ACC112 (cell line): ENCODE measurements around the gene RNF169.
A peak's percentile ranks its signal among the peaks of the same experiment; 100 is the strongest.

Experiments used
- H2AFZ ChIP-seq: fragments of 200-600 bp; sonication (generic); one replicate; pipeline ENCODE4 v1.6.0; 2017; ENCODE audit warnings: antibody characterized with exemption, low read length; ENCODE audit not compliant: unreplicated experiment
- H3K27ac ChIP-seq: fragments of 200-600 bp; sonication (generic); 2 replicates; pipeline ENCODE4 v1.5.1; 2014; ENCODE audit warnings: low read depth, mild to moderate bottlenecking, antibody characterized with exemption, low read length, moderate library complexity
- H3K27me3 ChIP-seq: fragments of 200-600 bp; sonication (generic); 2 replicates; pipeline ENCODE4 v1.6.1; 2014; ENCODE audit warnings: mild to moderate bottlenecking, antibody characterized with exemption, low read length, moderate library complexity, mixed read lengths; ENCODE audit not compliant: insufficient read depth
- H3K36me3 ChIP-seq: fragments of 200-600 bp; sonication (generic); 2 replicates; pipeline ENCODE4 v1.6.1; 2016; ENCODE audit warnings: mild to moderate bottlenecking, antibody characterized with exemption, low read length, moderate library complexity, mixed read lengths; ENCODE audit not compliant: insufficient read depth
- H3K4me1 ChIP-seq: fragments of 200-600 bp; sonication (generic); one replicate; pipeline ENCODE4 v1.6.1; 2016; ENCODE audit warnings: low read length, mixed read lengths; ENCODE audit not compliant: insufficient read depth, unreplicated experiment, control insufficient read depth
- H3K4me3 ChIP-seq: fragments of 200-600 bp; sonication (generic); 2 replicates; pipeline ENCODE4 v1.5.1; 2014; ENCODE audit warnings: mild to moderate bottlenecking, low read depth, low read length
- H3K79me2 ChIP-seq: fragments of 200-600 bp; sonication (generic); one replicate; pipeline ENCODE4 v1.6.0; 2016; ENCODE audit warnings: low read length; ENCODE audit not compliant: control insufficient read depth, unreplicated experiment, insufficient read depth

Gene RNF169

GRCh38 chr11:74842967-74843366 lies 94.3 kb downstream of the RNF169 start:
- peaks cover 11% of the 10 kb centered on the region; the same call in 1 of the 2 replicates for H3K36me3 ChIP-seq
- no peak overlapping the region for H2AFZ ChIP-seq
- H3K27ac ChIP-seq, result no peak overlapping the region
- H3K79me2 ChIP-seq, result no peaks in the 10 kb centered on the region
- H3K4me1 ChIP-seq, result peaks cover 10% of the 10 kb centered on the region
- no peak overlapping the region for H3K4me3 ChIP-seq
- H3K27me3 ChIP-seq, result no peaks in the 10 kb centered on the region

GRCh38 chr11:74844072-74844471 lies 95.4 kb downstream of the RNF169 start:
- H3K27me3 ChIP-seq, result no peaks in the 10 kb centered on the region
- H2AFZ ChIP-seq, result no peak overlapping the region
- no peaks in the 10 kb centered on the region for H3K79me2 ChIP-seq
- H3K4me1 ChIP-seq, result peaks cover 14% of the 10 kb centered on the region
- 0 out of 2 replicates have a peak, but pooled peaks cover 4% of the 10 kb centered on the region for H3K36me3 ChIP-seq
- H3K27ac ChIP-seq, result no peak overlapping the region
- no peak overlapping the region for H3K4me3 ChIP-seq

- peaks cover 22% of the 10 kb centered on the region for H3K4me1 ChIP-seq
- H3K27ac ChIP-seq, result no peak overlapping the region
- no peaks in the 10 kb centered on the region for H3K79me2 ChIP-seq
- H3K27me3 ChIP-seq, result no peaks in the 10 kb centered on the region
- 0 out of 2 replicates have a peak, but pooled peaks cover 4% of the 10 kb centered on the region for H3K36me3 ChIP-seq
- no peak overlapping the region for H2AFZ ChIP-seq
- no peak overlapping the region for H3K4me3 ChIP-seq
Measured at GRCh38 chr11:74844865-74845264, 96.2 kb downstream of the RNF169 start.

GRCh38 chr11:74845978-74846517 lies 97.4 kb downstream of the RNF169 start:
- H3K4me3 ChIP-seq, result no peak overlapping the region
- H3K27ac ChIP-seq, result no peak overlapping the region
- no peak overlapping the region for H2AFZ ChIP-seq
- H3K4me1 ChIP-seq, result peaks cover 29% of the 10 kb centered on the region
- peaks cover 7% of the 10 kb centered on the region; the same call in 1 of the 2 replicates for H3K36me3 ChIP-seq
- H3K79me2 ChIP-seq, result no peaks in the 10 kb centered on the region
- no peaks in the 10 kb centered on the region for H3K27me3 ChIP-seq

- H2AFZ ChIP-seq, result no peak overlapping the region
- H3K36me3 ChIP-seq, result peaks cover 14% of the 10 kb centered on the region; the same call in 1 of the 2 replicates
- H3K79me2 ChIP-seq, result no peaks in the 10 kb centered on the region
- H3K4me1 ChIP-seq, result peaks cover 30% of the 10 kb centered on the region
- H3K4me3 ChIP-seq, result no peak overlapping the region
- no peaks in the 10 kb centered on the region for H3K27me3 ChIP-seq
- no peak overlapping the region for H3K27ac ChIP-seq
Measured at GRCh38 chr11:74846770-74847169, 98.1 kb downstream of the RNF169 start.

DNA sequence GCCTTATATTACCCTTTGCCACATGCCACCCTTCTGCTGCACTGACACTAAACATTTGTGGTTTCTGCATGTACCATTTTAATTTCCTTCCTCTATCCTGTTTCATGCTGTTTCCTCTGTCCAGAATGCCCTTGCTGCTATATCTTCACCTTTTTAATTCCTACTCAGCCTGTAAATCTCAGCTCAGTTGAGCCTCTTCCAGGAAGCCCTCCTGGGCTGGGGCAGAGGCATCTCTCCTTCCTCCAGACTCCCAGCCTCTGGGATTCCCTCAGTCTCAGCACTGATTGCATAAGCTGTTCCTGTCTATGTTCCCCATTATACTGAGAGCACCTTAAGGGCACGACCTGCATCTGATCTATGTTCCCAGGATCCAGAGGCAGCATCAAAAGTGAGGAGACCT lies 98.7 kb downstream of the RNF169 start:
- Histone ChIP-seq H3K27me3 (no peaks in the 10 kb centered on the region), H2AFZ (no peak overlapping the region), H3K36me3 (peaks cover 16% of the 10 kb centered on the region; the same call in 1 of the 2 replicates), H3K27ac (no peak overlapping the region), H3K4me1 (peaks cover 30% of the 10 kb centered on the region), H3K4me3 (no peak overlapping the region), H3K79me2 (no peaks in the 10 kb centered on the region)

- Histone ChIP-seq H3K4me1 (peaks cover 30% of the 10 kb centered on the region), H3K79me2 (no peaks in the 10 kb centered on the region), H3K27me3 (no peaks in the 10 kb centered on the region), H3K4me3 (no peak overlapping the region), H3K36me3 (peaks cover 12% of the 10 kb centered on the region; the same call in 1 of the 2 replicates), H2AFZ (no peak overlapping the region), H3K27ac (no peak overlapping the region)
Measured at GRCh38 chr11:74847895-74848294, 99.2 kb downstream of the RNF169 start.

GRCh38 chr11:74849525-74850391 lies 101.1 kb downstream of the RNF169 start:
- Histone ChIP-seq H3K36me3 (peaks cover 12% of the 10 kb centered on the region; the same call in 1 of the 2 replicates), H3K4me1 (peaks cover 30% of the 10 kb centered on the region), H3K27me3 (no peaks in the 10 kb centered on the region), H3K4me3 (peak overlapping the region; percentile 8; the same call in 1 of the 2 replicates), H3K79me2 (no peaks in the 10 kb centered on the region), H3K27ac (peak overlapping the region; percentile 75), H2AFZ (no peak overlapping the region)

- peaks cover 17% of the 10 kb centered on the region; the same call in 1 of the 2 replicates for H3K36me3 ChIP-seq
Measured at GRCh38 chr11:74853223-74853622, 104.6 kb downstream of the RNF169 start.

DNA sequence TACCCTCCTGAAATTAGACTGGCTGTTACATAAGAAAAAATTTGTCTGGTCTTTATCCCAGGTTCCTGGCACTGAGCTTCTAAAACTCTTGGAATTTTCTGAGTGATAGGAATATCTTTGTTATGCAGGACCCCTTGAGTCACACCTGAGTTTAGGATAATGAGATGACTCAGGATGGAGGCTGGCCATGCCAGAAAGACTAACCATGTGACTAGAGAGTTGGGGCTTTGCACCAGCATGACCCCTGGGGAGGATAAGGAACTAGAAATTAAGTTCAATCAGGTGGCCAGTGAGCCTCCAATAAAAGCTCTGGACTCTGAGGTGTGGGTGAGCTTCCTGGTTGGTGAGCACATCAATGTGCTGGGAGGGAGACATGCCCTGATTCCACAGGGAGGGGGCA lies 112.1 kb downstream of the RNF169 start:
- no peak overlapping the region for H3K4me3 ChIP-seq
- no peak overlapping the region for H3K27ac ChIP-seq
- no peaks in the 10 kb centered on the region for H3K4me1 ChIP-seq
- peaks cover 68% of the 10 kb centered on the region for H3K36me3 ChIP-seq
- H3K79me2 ChIP-seq, result no peaks in the 10 kb centered on the region
- H3K27me3 ChIP-seq, result no peaks in the 10 kb centered on the region
- no peak overlapping the region for H2AFZ ChIP-seq

More at GRCh38 chr11:74853223-74853622, 104.6 kb downstream of the RNF169 start:
- Histone ChIP-seq H3K4me3 (no peak overlapping the region), H3K4me1 (peaks cover 24% of the 10 kb centered on the region), H2AFZ (no peak overlapping the region), H3K27me3 (no peaks in the 10 kb centered on the region), H3K79me2 (no peaks in the 10 kb centered on the region), H3K27ac (no peak overlapping the region)
